K562 (cell line): ENCODE data around the gene SERPINH1. TPM values are rescaled to one million over a fixed set of nuclear protein-coding genes. Genes with fewer than 3 reads are reported as not detected.
A peak's percentile ranks its signal among the peaks of the same experiment; 100 is the strongest.

Experiments
- BMI1 ChIP-seq: fragments of 150-350 bp; IDR thresholded peaks from 2 replicates; pipeline ENCODE4 v1.6.1; 2014; ENCODE audit warnings: low read length
- C11orf30 ChIP-seq: fragments of 450-650 bp; IDR thresholded peaks from 2 replicates; pipeline ENCODE4 v1.6.1; 2016; ENCODE audit warnings: low read depth, mild to moderate bottlenecking
- DIDO1 ChIP-seq: fragments of 450-650 bp; IDR thresholded peaks from 2 replicates; pipeline ENCODE4 v1.6.1; 2016; ENCODE audit warnings: low read depth, missing biosample characterization, missing genetic modification characterization
- MAFG ChIP-seq: fragments of 450-650 bp; conservative IDR thresholded peaks from 2 replicates; pipeline ENCODE4 v1.6.1; 2016; ENCODE audit warnings: missing genetic modification characterization, missing compliant biosample characterization
- NEUROD1 ChIP-seq: fragments of 150-350 bp; IDR thresholded peaks from 2 replicates; pipeline ENCODE4 v1.6.1; 2014; ENCODE audit warnings: borderline replicate concordance, low read length, low read depth; ENCODE audit not compliant: partially characterized antibody
- PBX2 ChIP-seq, 2 experiments: IDR thresholded peaks in 1 of 2; conservative IDR thresholded peaks in 1 of 2; 2 replicates each; pipeline ENCODE4 v1.6.1; 2016; ENCODE audit warnings: low read depth in 2 of 2, mild to moderate bottlenecking in 1 of 2, missing compliant biosample characterization in 1 of 2, missing genetic modification characterization in 1 of 2, moderate library complexity in 1 of 2
- PRPF4 ChIP-seq: fragments of 200-400 bp; formaldehyde crosslinking; IDR thresholded peaks from one replicate; pipeline ENCODE4 v1.6.1; 2017; ENCODE audit warnings: low read length, low read depth, mild to moderate bottlenecking; ENCODE audit not compliant: insufficient read depth, poor library complexity, severe bottlenecking
- SNAPC5 ChIP-seq: fragments of 250-450 bp; sonication (Bioruptor Pico); IDR thresholded peaks from 2 replicates; pipeline ENCODE4 v1.8.0; 2021; ENCODE audit warnings: moderate library complexity, mild to moderate bottlenecking, inconsistent platforms
- TCF7L2 ChIP-seq: fragments of 150-350 bp; IDR thresholded peaks from 2 replicates; pipeline ENCODE4 v1.6.1; 2016; ENCODE audit warnings: low read depth, mild to moderate bottlenecking, low read length, moderate library complexity
- ZNF589 ChIP-seq: fragments of 200-800 bp; sonication (Bioruptor generic); IDR thresholded peaks from 2 replicates; pipeline ENCODE4 v1.6.1; 2016; ENCODE audit warnings: low read depth, missing genetic modification characterization, missing compliant biosample characterization
- polyA plus RNA-seq, 8 experiments: library from polyadenylated mRNA; depleted of rRNA in 4 of 8; stranded (reverse) in 5 of 8; unstranded in 3 of 8; fragments of >200 nt; fragmentation: Nextera tagmentation in 2 of 8; fragmentation: Illumina TruSeq in 1 of 8; extraction: Ambion mirVana in 2 of 8; extraction: Trizol in 1 of 8; gene quantifications; 2 replicates each; pipeline versions ENCODE4 v1.2.1 to v1.2.3, GENCODE V29; 2011 to 2014; ENCODE audit warnings: inconsistent platforms in 1 of 8, missing spikeins in 1 of 8
- total RNA-seq, 7 experiments: library from RNA; depleted of rRNA in 6 of 7; stranded (reverse); fragments of >200 nt in 6 of 7; fragmentation: Illumina TruSeq in 2 of 7; extraction: Trizol in 2 of 7; gene quantifications; 2 replicates each; pipeline versions ENCODE4 v1.2.1 to v1.2.3, GENCODE V29; 2011 to 2021; ENCODE audit warnings: low replicate concordance in 1 of 7

SERPINH1 gene
- total and polyA plus RNA-seq, 9 of the 15 experiments (the other 6 are each of a cell fraction or from before 2014, with no cell fraction given), result 2.8 to 106 (median 67.9) TPM

GRCh38 chr11:75541193-75542087 is 20.6 kb upstream of the SERPINH1 start (continued):
- TF ChIP-seq C11orf30 (peak; percentile 42; the same call in 1 of the 2 replicates), TCF7L2 (no peak), PRPF4 (no peak), ZNF589 (no peak), MAFG (tag) (0 out of 2 replicates have a peak, but pooled peaks have one; percentile 9), DIDO1 (tag) (no peak), PBX2 (CRISPR knock-in tag; IDR thresholded peaks at IDR 0.05; ENCODE audit: low read depth) (no peak), PBX2 (tag; conservative IDR thresholded peaks at IDR 0.05; ENCODE audit: low read depth) (peak; percentile 48; the same call in 1 of the 2 replicates), BMI1 (no peak), NEUROD1 (no peak), SNAPC5 (CRISPR knock-in tag) (no peak)
